Thyroid gland (tissue), 4 donors: ENCODE data around the gene TERC.

Source experiments
- POLR2A ChIP-seq, 2 donors: fragments of 450-650 bp; IDR thresholded peaks; one replicate each; pipeline ENCODE4 v1.6.1; 2017; ENCODE audit warnings: antibody characterized with exemption in 2 of 2, mild to moderate bottlenecking in 2 of 2, moderate library complexity in 1 of 2
- TF ChIP-seq, protein P1 (sequence below), 6 experiments: fragments of 200-600 bp in 3 of 6; fragments of 450-650 bp in 3 of 6; sonication (generic) in 3 of 6; IDR thresholded peaks; one replicate each; pipeline ENCODE4 v1.5.1; 2016 to 2019; ENCODE audit warnings: antibody characterized with exemption in 6 of 6, mild to moderate bottlenecking in 2 of 6, inconsistent platforms in 1 of 6, moderate library complexity in 1 of 6

DNA sequence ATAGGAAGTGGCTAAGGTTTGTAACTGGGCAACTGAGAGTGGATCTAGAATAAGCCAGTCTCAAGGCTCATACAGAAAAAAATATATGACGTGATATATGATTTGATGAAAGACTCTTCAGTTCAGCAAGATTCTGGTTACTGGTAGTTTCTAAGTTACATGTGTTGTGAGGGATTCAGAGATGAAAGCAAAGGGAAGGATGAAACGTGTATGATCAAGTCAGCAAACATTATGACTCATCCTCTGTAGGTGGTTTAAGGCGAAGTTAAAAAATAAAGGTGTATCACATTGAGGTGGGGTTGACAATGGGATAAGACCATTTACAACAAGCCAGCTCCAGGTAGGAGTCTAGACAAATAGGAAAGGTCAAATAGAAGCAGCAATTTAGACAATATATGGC is 16.2 kb downstream of the TERC start:
- TF ChIP-seq, protein P1, sequence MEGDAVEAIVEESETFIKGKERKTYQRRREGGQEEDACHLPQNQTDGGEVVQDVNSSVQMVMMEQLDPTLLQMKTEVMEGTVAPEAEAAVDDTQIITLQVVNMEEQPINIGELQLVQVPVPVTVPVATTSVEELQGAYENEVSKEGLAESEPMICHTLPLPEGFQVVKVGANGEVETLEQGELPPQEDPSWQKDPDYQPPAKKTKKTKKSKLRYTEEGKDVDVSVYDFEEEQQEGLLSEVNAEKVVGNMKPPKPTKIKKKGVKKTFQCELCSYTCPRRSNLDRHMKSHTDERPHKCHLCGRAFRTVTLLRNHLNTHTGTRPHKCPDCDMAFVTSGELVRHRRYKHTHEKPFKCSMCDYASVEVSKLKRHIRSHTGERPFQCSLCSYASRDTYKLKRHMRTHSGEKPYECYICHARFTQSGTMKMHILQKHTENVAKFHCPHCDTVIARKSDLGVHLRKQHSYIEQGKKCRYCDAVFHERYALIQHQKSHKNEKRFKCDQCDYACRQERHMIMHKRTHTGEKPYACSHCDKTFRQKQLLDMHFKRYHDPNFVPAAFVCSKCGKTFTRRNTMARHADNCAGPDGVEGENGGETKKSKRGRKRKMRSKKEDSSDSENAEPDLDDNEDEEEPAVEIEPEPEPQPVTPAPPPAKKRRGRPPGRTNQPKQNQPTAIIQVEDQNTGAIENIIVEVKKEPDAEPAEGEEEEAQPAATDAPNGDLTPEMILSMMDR (IDR thresholded peaks at IDR 0.05): no peak
- TF ChIP-seq POLR2A (IDR thresholded peaks at IDR 0.05): no peak
